ENCODE measurements around the gene GTF2A1L. TPM values are rescaled to one million over a fixed set of nuclear protein-coding genes. Genes with fewer than 3 reads are reported as not detected.

Gene GTF2A1L
- total and polyA plus RNA-seq, 2 experiments from 2014 or later, result 0.13 to 0.76 TPM

DNA sequence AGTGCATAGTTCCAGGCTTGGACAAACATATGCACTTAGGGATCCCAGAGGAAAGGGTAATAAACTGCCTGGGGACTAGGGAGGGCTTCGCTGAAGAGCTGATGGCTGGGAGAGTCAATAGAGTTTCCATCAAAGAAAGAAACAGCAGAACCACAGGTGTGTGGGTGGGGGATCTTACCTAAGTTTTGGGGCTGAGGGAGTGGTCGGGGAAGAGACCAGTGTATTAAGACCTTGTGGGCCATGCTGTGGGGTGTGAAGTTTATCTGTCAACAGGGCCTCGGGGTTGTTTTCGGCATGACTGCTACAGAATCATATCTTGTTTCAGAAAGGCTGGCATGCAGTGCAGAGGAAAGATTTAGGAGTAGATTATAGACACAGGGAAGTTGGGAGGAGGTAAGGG is 31.2 kb upstream of the GTF2A1L start:
- H3K4me3 ChIP-seq, result no peak overlapping the region
- in situ Hi-C loops (cut with MboI), result loop anchor here (25.0 kb wide), 1 partner anchor 724 kb away; no protein-coding TSS in a partner anchor
- no peaks in the 10 kb centered on the region for H4K20me1 ChIP-seq (ENCODE audit: insufficient read depth)
- no peaks in the 10 kb centered on the region for H3K9me2 ChIP-seq (ENCODE audit: insufficient read depth)
- H3K27ac ChIP-seq, result no peak overlapping the region
- H3K4me2 ChIP-seq (ENCODE audit: unreplicated experiment), result no peak overlapping the region
- no peaks in the 10 kb centered on the region for H3F3A ChIP-seq (ENCODE audit: insufficient read depth)
- no peak for TF ChIP-seq EZH2 (IDR thresholded peaks at IDR 0.05; ENCODE audit: insufficient read depth, poor library complexity, severe bottlenecking)
- TF ChIP-seq EZH2phosphoT487 (IDR thresholded peaks at IDR 0.05; ENCODE audit: insufficient read depth, low read depth), result no peak
- H3K9me3 ChIP-seq (ENCODE audit: low read depth), result no peaks in the 10 kb centered on the region
- H3K27me3 ChIP-seq (replicated peaks; ENCODE audit: insufficient read depth), result no peaks in the 10 kb centered on the region
- 56 to 69% methylated on average over 4 of the region's 4 CpGs for WGBS, 2 experiments (ENCODE audit: low coverage in 1 of 2, low lambda C conversion rate in 2 of 2, missing lambda C conversion rate in 2 of 2)
- no peak for DNase-seq
- no peak overlapping the region for H2AFZ ChIP-seq
- H3K9ac ChIP-seq, result no peak overlapping the region
- H3K4me1 ChIP-seq (ENCODE audit: insufficient read depth), result no peaks in the 10 kb centered on the region
- H3K36me3 ChIP-seq (ENCODE audit: low read depth), result no peaks in the 10 kb centered on the region
- H3K79me2 ChIP-seq (ENCODE audit: insufficient read depth), result no peaks in the 10 kb centered on the region

- Histone ChIP-seq H3K9me3 (ENCODE audit: low read depth) (no peaks in the 10 kb centered on the region), H2AFZ (no peak overlapping the region), H4K20me1 (ENCODE audit: insufficient read depth) (no peaks in the 10 kb centered on the region), H3K9me2 (ENCODE audit: insufficient read depth) (no peaks in the 10 kb centered on the region), H3K4me1 (ENCODE audit: insufficient read depth) (no peaks in the 10 kb centered on the region), H3K27ac (no peak overlapping the region), H3K4me2 (ENCODE audit: unreplicated experiment) (no peak overlapping the region), H3K79me2 (ENCODE audit: insufficient read depth) (no peaks in the 10 kb centered on the region), H3K4me3 (no peak overlapping the region), H3K36me3 (ENCODE audit: low read depth) (no peaks in the 10 kb centered on the region), H3K27me3 (replicated peaks; ENCODE audit: insufficient read depth) (no peaks in the 10 kb centered on the region), H3F3A (ENCODE audit: insufficient read depth) (no peaks in the 10 kb centered on the region), H3K9ac (no peak overlapping the region)
- no peak for TF ChIP-seq EZH2phosphoT487 (IDR thresholded peaks at IDR 0.05; ENCODE audit: insufficient read depth, low read depth)
- TF ChIP-seq EZH2 (IDR thresholded peaks at IDR 0.05; ENCODE audit: insufficient read depth, poor library complexity, severe bottlenecking), result no peak
- WGBS, 2 experiments (ENCODE audit: low coverage in 1 of 2, low lambda C conversion rate in 2 of 2, missing lambda C conversion rate in 2 of 2), result 84 to 91% methylated on average over 5 of the region's 5 CpGs
- in situ Hi-C loops (cut with MboI), result loop anchor here (25.0 kb wide), 1 partner anchor 725 kb away; no protein-coding TSS in a partner anchor
- DNase-seq, result no peak
Measured at GRCh38 chr2:48587560-48587959, 30.1 kb upstream of the GTF2A1L start.

DNA sequence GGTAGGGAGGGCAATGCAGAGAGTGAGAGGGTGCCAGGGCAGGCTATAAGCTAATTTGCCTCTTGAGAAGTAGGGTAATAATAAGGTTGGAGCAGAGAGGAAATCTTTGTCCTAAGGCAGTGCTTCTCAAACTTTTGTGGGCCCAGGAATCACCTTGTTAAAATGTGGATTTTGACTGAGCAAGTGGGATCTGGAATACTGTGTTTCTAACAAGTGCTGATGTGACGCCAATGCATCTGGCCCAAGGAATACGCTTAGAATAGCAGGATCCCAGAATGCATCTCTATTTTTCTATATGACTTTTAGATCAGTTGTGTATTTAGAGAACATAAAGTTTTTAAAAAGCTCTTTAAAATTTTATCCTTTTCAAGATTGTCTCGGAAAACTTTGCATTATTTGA is 29.7 kb upstream of the GTF2A1L start:
- WGBS, 2 experiments (ENCODE audit: low coverage in 1 of 2, low lambda C conversion rate in 2 of 2, missing lambda C conversion rate in 2 of 2), result 92 to 95% methylated on average over 3 of the region's 3 CpGs
- no peak overlapping the region for H3K27ac ChIP-seq
- in situ Hi-C loops (cut with MboI), result loop anchor here (25.0 kb wide), 1 partner anchor 726 kb away; no protein-coding TSS in a partner anchor

GRCh38 chr2:48588745-48589144 is 28.9 kb upstream of the GTF2A1L start:
- H3K4me2 ChIP-seq (ENCODE audit: unreplicated experiment), result no peak overlapping the region
- in situ Hi-C loops (cut with MboI), result loop anchor here (25.0 kb wide), 1 partner anchor 726 kb away; no protein-coding TSS in a partner anchor
- H4K20me1 ChIP-seq (ENCODE audit: insufficient read depth), result no peaks in the 10 kb centered on the region
- WGBS, 2 experiments (ENCODE audit: low coverage in 1 of 2, low lambda C conversion rate in 2 of 2, missing lambda C conversion rate in 2 of 2), result 86 to 100% methylated on average over 1 of the region's 1 CpG
- H3F3A ChIP-seq (ENCODE audit: insufficient read depth), result no peaks in the 10 kb centered on the region
- no peak for TF ChIP-seq EZH2phosphoT487 (IDR thresholded peaks at IDR 0.05; ENCODE audit: insufficient read depth, low read depth)
- H3K79me2 ChIP-seq (ENCODE audit: insufficient read depth), result no peaks in the 10 kb centered on the region
- H3K4me1 ChIP-seq (ENCODE audit: insufficient read depth), result no peaks in the 10 kb centered on the region
- no peak for DNase-seq
- no peaks in the 10 kb centered on the region for H3K9me2 ChIP-seq (ENCODE audit: insufficient read depth)
- no peaks in the 10 kb centered on the region for H3K9me3 ChIP-seq (ENCODE audit: low read depth)
- no peak overlapping the region for H3K9ac ChIP-seq
- no peaks in the 10 kb centered on the region for H3K27me3 ChIP-seq (replicated peaks; ENCODE audit: insufficient read depth)
- no peak overlapping the region for H3K27ac ChIP-seq
- no peaks in the 10 kb centered on the region for H3K36me3 ChIP-seq (ENCODE audit: low read depth)
- no peak overlapping the region for H2AFZ ChIP-seq
- H3K4me3 ChIP-seq, result no peak overlapping the region

More for the DNA sequence above, 29.7 kb upstream of the GTF2A1L start:
- no peak overlapping the region for H3K4me2 ChIP-seq (ENCODE audit: unreplicated experiment)
- H3K4me3 ChIP-seq, result no peak overlapping the region
- H4K20me1 ChIP-seq (ENCODE audit: insufficient read depth), result no peaks in the 10 kb centered on the region
- H3K9ac ChIP-seq, result no peak overlapping the region
- no peaks in the 10 kb centered on the region for H3K27me3 ChIP-seq (replicated peaks; ENCODE audit: insufficient read depth)
- no peak overlapping the region for H2AFZ ChIP-seq
- no peak for TF ChIP-seq EZH2phosphoT487 (IDR thresholded peaks at IDR 0.05; ENCODE audit: insufficient read depth, low read depth)
- no peak for TF ChIP-seq EZH2 (IDR thresholded peaks at IDR 0.05; ENCODE audit: insufficient read depth, poor library complexity, severe bottlenecking)
- no peaks in the 10 kb centered on the region for H3K4me1 ChIP-seq (ENCODE audit: insufficient read depth)
- H3F3A ChIP-seq (ENCODE audit: insufficient read depth), result no peaks in the 10 kb centered on the region
- no peaks in the 10 kb centered on the region for H3K9me3 ChIP-seq (ENCODE audit: low read depth)
- no peak for DNase-seq
- no peaks in the 10 kb centered on the region for H3K36me3 ChIP-seq (ENCODE audit: low read depth)
- no peaks in the 10 kb centered on the region for H3K9me2 ChIP-seq (ENCODE audit: insufficient read depth)
- no peaks in the 10 kb centered on the region for H3K79me2 ChIP-seq (ENCODE audit: insufficient read depth)

All from GM23248 (cell line).